ENCODE data around the gene ZFYVE19. TPM values are rescaled to one million over a fixed set of nuclear protein-coding genes. Genes with fewer than 3 reads are reported as not detected.

ZFYVE19 gene
- total and polyA plus RNA-seq, 2 of the 4 experiments (the other 2 are of a cell fraction): 22.6 to 29.6 TPM

GRCh38 chr15:40812721-40813425 lies 6.0 kb downstream of the ZFYVE19 start:
- peaks cover 4% of the 10 kb centered on the region; the same call in 1 of the 2 replicates for H3K4me1 ChIP-seq (ENCODE audit: control insufficient read depth, insufficient read depth, low read length)
- no peaks in the 10 kb centered on the region for H3K27me3 ChIP-seq (ENCODE audit: control insufficient read depth, insufficient read depth, low read length)
- intact Hi-C loops (cut with micrococcal nuclease): no loop called here
- H3K36me3 ChIP-seq (ENCODE audit: control insufficient read depth, insufficient read depth, low read length): peaks cover 25% of the 10 kb centered on the region
- no peak overlapping the region for H2BK120ac ChIP-seq (ENCODE audit: low read depth, low read length)
- H3K9me1 ChIP-seq (ENCODE audit: insufficient read depth, low read length): 0 out of 2 replicates have a peak, but pooled peaks cover 4% of the 10 kb centered on the region
- H3K4ac ChIP-seq (ENCODE audit: low read depth, low read length): no peak overlapping the region
- dilution Hi-C loops (cut with HindIII; ENCODE audit: low sequenced_read_pairs, unreplicated experiment): no loop called here
- no peak overlapping the region for H2BK20ac ChIP-seq (ENCODE audit: low read depth, low read length)
- WGBS, 2 experiments (ENCODE audit: extremely low coverage in 2 of 2, insufficient read length in 1 of 2): 98% methylated on average over 9 of the region's 12 CpGs; no CpG with 5 or more reads in 1 of the 2 experiments
- no peak overlapping the region for H3K4me2 ChIP-seq (ENCODE audit: low read depth, low read length)
- no peak overlapping the region for H4K8ac ChIP-seq (ENCODE audit: low read depth in 2 of 2, low read length in 2 of 2)
- H4K20me1 ChIP-seq (ENCODE audit: insufficient read depth, low read length): no peaks in the 10 kb centered on the region
- CTCF ChIA-PET: no interaction called here
- H4K5ac ChIP-seq (ENCODE audit: low read depth, low read length): no peak overlapping the region
- no peak overlapping the region for H2AK5ac ChIP-seq (ENCODE audit: low read depth, low read length)
- no peak overlapping the region for H3K23ac ChIP-seq (ENCODE audit: low read depth, low read length)
- H4K91ac ChIP-seq (ENCODE audit: insufficient read depth, low read depth, low read length): no peak overlapping the region
- TF ChIP-seq MXI1 (IDR thresholded peaks at IDR 0.05; ENCODE audit: borderline replicate concordance, low read depth, low read length) (no peak), SMC3 (IDR thresholded peaks at IDR 0.05; ENCODE audit: low read depth, low read length) (no peak), CHD1 (IDR thresholded peaks at IDR 0.05; ENCODE audit: low read depth, low read length) (no peak), FOS (IDR thresholded peaks at IDR 0.05; ENCODE audit: low read depth, low read length) (no peak), RAD21 (IDR thresholded peaks at IDR 0.05; ENCODE audit: low read length) (no peak), RCOR1 (IDR thresholded peaks at IDR 0.05; ENCODE audit: insufficient replicate concordance, low read length) (no peak), CEBPB (IDR thresholded peaks at IDR 0.05; ENCODE audit: low read depth, low read length) (no peak), NFE2L2 (IDR thresholded peaks at IDR 0.05; ENCODE audit: low read depth, low read length) (no peak), MAFK (IDR thresholded peaks at IDR 0.05; ENCODE audit: low read depth, low read length) (no peak), CTCF (conservative IDR thresholded peaks at IDR 0.05; ENCODE audit: low read depth, low read length) (no peak), USF2 (IDR thresholded peaks at IDR 0.05; ENCODE audit: low read depth, low read length) (no peak)
- no peaks in the 10 kb centered on the region for H3K9me3 ChIP-seq (ENCODE audit: control insufficient read depth, insufficient read depth, low read length)
- no peak overlapping the region for H3K18ac ChIP-seq (ENCODE audit: low read depth, low read length)
- in situ Hi-C loops (cut with MboI; ENCODE audit: low sequenced_read_pairs): no loop called here
- no peak overlapping the region for H2BK15ac ChIP-seq (ENCODE audit: low read depth, low read length)
- POLR2A ChIA-PET (ENCODE audit: unreplicated experiment): no interaction called here
- H2BK5ac ChIP-seq (ENCODE audit: low read depth, low read length, poor library complexity, severe bottlenecking): no peak overlapping the region
- no peak overlapping the region for H3K56ac ChIP-seq (ENCODE audit: extremely low read depth, insufficient read depth, low read length)
- no peak overlapping the region for H2AFZ ChIP-seq (replicated peaks; ENCODE audit: low read length, poor library complexity)
- no peak overlapping the region for H3K14ac ChIP-seq (replicated peaks; ENCODE audit: low read depth, low read length)
- H3K79me1 ChIP-seq (ENCODE audit: low read depth in 1 of 2, low read length in 2 of 2): peaks cover 14 to 19% of the 10 kb centered on the region in 2 experiments; a peak in 3 of 4 replicates
- H3K9ac ChIP-seq (ENCODE audit: low read depth, low read length): no peak overlapping the region
- peak overlapping the region; percentile 5 for H2AK9ac ChIP-seq (replicated peaks; ENCODE audit: low read depth, low read length, poor library complexity)
- no peak for DNase-seq
- no TSS peak for BruUV-seq (replicated peaks)
- H3K4me3 ChIP-seq (ENCODE audit: insufficient read depth, low read depth, low read length): no peak overlapping the region
- no peak overlapping the region for H3K27ac ChIP-seq (ENCODE audit: insufficient read depth, low read length)
- no peak for ATAC-seq (ENCODE audit: low read depth)
